ENCODE data around the gene UAP1. TPM values are rescaled to one million over a fixed set of nuclear protein-coding genes. Genes with fewer than 3 reads are reported as not detected.

The UAP1 gene
- polyA plus RNA-seq, 10 donors = 30.3 to 39.3 (median 32.4) TPM

Other genes starting within 250 kb of the UAP1 start
- under 1 TPM in 3 of 10 donors, not detected in 7; 0.13 to 0.81 (median 0.17) TPM for gene SPATA46, start 184.9 kb upstream of the UAP1 start, polyA plus RNA-seq (ENCODE audit: insufficient read length in 10 of 10)
- gene C1orf226, start 180.0 kb upstream of the UAP1 start, polyA plus RNA-seq (ENCODE audit: insufficient read length in 10 of 10) = 1 to 10 TPM in 7 of 10 donors, under 1 TPM in 3; 0.57 to 1.7 (median 1.0) TPM
- gene SH2D1B, start 149.6 kb upstream of the UAP1 start, polyA plus RNA-seq (ENCODE audit: insufficient read length in 10 of 10) = under 1 TPM; 0.18 to 0.45 (median 0.30) TPM
- gene UHMK1, start 63.9 kb upstream of the UAP1 start, polyA plus RNA-seq (ENCODE audit: insufficient read length in 10 of 10) = 10 to 100 TPM; 20.2 to 32.9 (median 27.6) TPM
- gene DDR2, start 70.7 kb downstream of the UAP1 start, polyA plus RNA-seq (ENCODE audit: insufficient read length in 10 of 10) = 10 to 100 TPM; 44.9 to 60.7 (median 52.3) TPM
- gene HSD17B7, start 229.0 kb downstream of the UAP1 start, polyA plus RNA-seq (ENCODE audit: insufficient read length in 10 of 10) = 10 to 100 TPM in 4 of 10 donors, 1 to 10 TPM in 6; 5.4 to 13.5 (median 9.3) TPM

All from muscle of back (tissue), 10 donors.